ENCODE measurements around the gene IKBKE. TPM values are rescaled to one million over a fixed set of nuclear protein-coding genes. Genes with fewer than 3 reads are reported as not detected.

The IKBKE gene
- total RNA-seq, 5 donors from 2014 or later (not counting 1 experiment from before 2014, with no cell fraction given): 60.7 to 84.7 (median 81.4) TPM

DNA sequence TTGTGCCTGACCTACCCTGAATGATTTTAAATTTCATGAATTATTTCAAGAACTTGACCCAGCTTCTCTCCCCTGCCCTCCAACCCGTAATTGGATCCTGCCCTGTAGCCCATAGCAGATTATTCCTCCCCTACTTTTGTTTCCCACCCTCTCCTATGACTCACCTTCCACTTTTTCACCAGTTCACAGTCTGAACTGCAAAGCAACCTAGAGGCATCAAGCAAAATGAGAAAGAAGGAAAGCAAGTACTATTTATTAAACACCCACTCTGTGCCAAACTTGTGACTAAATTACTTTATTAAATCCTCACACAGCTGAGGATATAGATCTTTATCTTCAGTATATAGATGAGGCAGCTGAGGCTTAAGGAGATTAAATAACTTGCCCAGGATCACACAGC, 20.7 kb upstream of the IKBKE start:
- ATAC-seq (replicated peaks in 1 of 4): no peak
- POLR2A ChIA-PET: no interaction called here
- Histone ChIP-seq H3K4me1 (ENCODE audit: control insufficient read depth in 1 of 2, extremely low read depth in 1 of 2, insufficient read depth in 2 of 2, low read length in 2 of 2) (no peaks in the 10 kb centered on the region), H3K27ac (ENCODE audit: low read length) (no peak overlapping the region), H3K27me3 (replicated peaks in 1 of 2; ENCODE audit: control insufficient read depth in 2 of 2, extremely low read depth in 1 of 2, insufficient read depth in 2 of 2, low read length in 1 of 2) (no peaks in the 10 kb centered on the region), H3K4me3 (ENCODE audit: control insufficient read depth in 1 of 2, extremely low read depth in 1 of 2, low read length in 1 of 2) (no peak overlapping the region), H3K9me3 (no peaks in the 10 kb centered on the region), H3K36me3 (ENCODE audit: control insufficient read depth in 2 of 2, extremely low read depth in 1 of 2, insufficient read depth in 1 of 2, low read length in 1 of 2) (peaks cover 4 to 38% of the 10 kb centered on the region in 2 donors)
- Mint-ChIP-seq H3K27me3 (no peaks in the 10 kb centered on the region), H3K4me1 (no peaks in the 10 kb centered on the region), H3K4me3 (no peak overlapping the region), H3K27ac (no peak overlapping the region), H3K36me3 (peaks cover 46% of the 10 kb centered on the region), H3K9me3 (no peaks in the 10 kb centered on the region)
- CTCF ChIA-PET: no interaction called here
- 90% methylated on average over 1 of the region's 1 CpG for WGBS (ENCODE audit: insufficient coverage)
- no peak for DNase-seq

DNA sequence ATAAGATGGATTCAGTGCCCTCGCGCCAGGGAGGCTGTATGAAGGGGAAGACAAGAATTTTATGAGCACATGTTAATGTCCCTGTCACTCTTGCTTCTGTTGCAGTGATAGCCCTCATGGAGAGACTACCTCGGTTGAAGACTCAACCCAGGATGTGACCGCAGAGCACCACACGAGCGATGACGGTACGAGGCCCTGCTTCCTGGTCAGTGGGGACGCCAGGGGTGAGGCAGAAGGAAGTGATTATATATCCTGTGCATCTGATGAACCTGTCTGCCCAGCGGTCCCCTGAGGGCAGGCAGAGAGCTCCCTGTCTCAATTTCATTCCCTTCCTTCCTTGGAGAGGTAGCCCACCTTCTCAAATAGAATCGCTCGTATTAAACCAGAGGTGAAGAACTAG, 20.0 kb upstream of the IKBKE start:
- H3K9me3 ChIP-seq: no peaks in the 10 kb centered on the region
- Mint-ChIP-seq H3K36me3 (peaks cover 45% of the 10 kb centered on the region), H3K27ac (no peak overlapping the region), H3K4me3 (no peak overlapping the region), H3K4me1 (peaks cover 0 to 3% (median 0%) of the 10 kb centered on the region in 3 donors), H3K27me3 (no peaks in the 10 kb centered on the region), H3K9me3 (no peaks in the 10 kb centered on the region)
- POLR2A ChIA-PET: no interaction called here
- ATAC-seq (replicated peaks in 1 of 4) (no peak), DNase-seq (no peak)
- H3K36me3 ChIP-seq (ENCODE audit: control insufficient read depth in 2 of 2, extremely low read depth in 1 of 2, insufficient read depth in 1 of 2, low read length in 1 of 2): peaks cover 4 to 38% of the 10 kb centered on the region in 2 donors
- H3K4me3 ChIP-seq (ENCODE audit: control insufficient read depth in 1 of 2, extremely low read depth in 1 of 2, low read length in 1 of 2): no peak overlapping the region
- 100% methylated on average over 9 of the region's 12 CpGs for WGBS (ENCODE audit: insufficient coverage)
- CTCF ChIA-PET: interaction anchor here in 1 of 2 donors (0.7 kb wide), 1 partner anchor 56 kb away, joined by 3 read pairs; no protein-coding TSS in a partner anchor
- H3K4me1 ChIP-seq (ENCODE audit: control insufficient read depth in 1 of 2, extremely low read depth in 1 of 2, insufficient read depth in 2 of 2, low read length in 2 of 2): no peaks in the 10 kb centered on the region
- H3K27ac ChIP-seq (ENCODE audit: low read length): no peak overlapping the region
- no peaks in the 10 kb centered on the region for H3K27me3 ChIP-seq (replicated peaks in 1 of 2; ENCODE audit: control insufficient read depth in 2 of 2, extremely low read depth in 1 of 2, insufficient read depth in 2 of 2, low read length in 1 of 2)

GRCh38 chr1:206451134-206451686, 19.1 kb upstream of the IKBKE start:
- Histone ChIP-seq H3K27ac (ENCODE audit: low read length) (no peak overlapping the region), H3K27me3 (replicated peaks in 1 of 2; ENCODE audit: control insufficient read depth in 2 of 2, extremely low read depth in 1 of 2, insufficient read depth in 2 of 2, low read length in 1 of 2) (no peaks in the 10 kb centered on the region), H3K4me1 (ENCODE audit: control insufficient read depth in 1 of 2, extremely low read depth in 1 of 2, insufficient read depth in 2 of 2, low read length in 2 of 2) (no peaks in the 10 kb centered on the region), H3K36me3 (ENCODE audit: control insufficient read depth in 2 of 2, extremely low read depth in 1 of 2, insufficient read depth in 1 of 2, low read length in 1 of 2) (peaks cover 4 to 37% of the 10 kb centered on the region in 2 donors), H3K4me3 (ENCODE audit: control insufficient read depth in 1 of 2, extremely low read depth in 1 of 2, low read length in 1 of 2) (no peak overlapping the region), H3K9me3 (no peaks in the 10 kb centered on the region)
- no peak for ATAC-seq (replicated peaks in 1 of 4)
- 89% methylated on average over 7 of the region's 9 CpGs for WGBS (ENCODE audit: insufficient coverage)
- no peak for DNase-seq
- H3K4me3 Mint-ChIP-seq: no peak overlapping the region
- ChIA-PET POLR2A (no interaction called here), CTCF (interaction anchor here in 1 of 2 donors (0.6 kb wide), 1 partner anchor 10 kb away, joined by 3 read pairs; no protein-coding TSS in a partner anchor)
- H3K27me3 Mint-ChIP-seq: no peaks in the 10 kb centered on the region
- peaks cover 0 to 5% (median 0%) of the 10 kb centered on the region in 3 donors for H3K4me1 Mint-ChIP-seq
- H3K9me3 Mint-ChIP-seq: no peaks in the 10 kb centered on the region
- peaks cover 46% of the 10 kb centered on the region for H3K36me3 Mint-ChIP-seq
- no peak overlapping the region for H3K27ac Mint-ChIP-seq

GRCh38 chr1:206453111-206453510, 17.2 kb upstream of the IKBKE start:
- no peaks in the 10 kb centered on the region for H3K27me3 ChIP-seq (replicated peaks in 1 of 2; ENCODE audit: control insufficient read depth in 2 of 2, extremely low read depth in 1 of 2, insufficient read depth in 2 of 2, low read length in 1 of 2)
- peaks cover 36% of the 10 kb centered on the region for H3K36me3 Mint-ChIP-seq
- peaks cover 4 to 33% of the 10 kb centered on the region in 2 donors for H3K36me3 ChIP-seq (ENCODE audit: control insufficient read depth in 2 of 2, extremely low read depth in 1 of 2, insufficient read depth in 1 of 2, low read length in 1 of 2)
- no peaks in the 10 kb centered on the region for H3K9me3 ChIP-seq
- no peaks in the 10 kb centered on the region for H3K27me3 Mint-ChIP-seq
- ChIA-PET POLR2A (interaction anchor here in 1 of 2 donors (0.5 kb wide), 1 partner anchor 13 kb away, joined by 4 read pairs; no protein-coding TSS in a partner anchor), CTCF (no interaction called here)
- no peaks in the 10 kb centered on the region for H3K9me3 Mint-ChIP-seq
- ATAC-seq (replicated peaks in 1 of 4) (no peak), DNase-seq (no peak)
- no peaks in the 10 kb centered on the region for H3K4me1 ChIP-seq (ENCODE audit: control insufficient read depth in 1 of 2, extremely low read depth in 1 of 2, insufficient read depth in 2 of 2, low read length in 2 of 2)
- no peak overlapping the region for H3K4me3 ChIP-seq (ENCODE audit: control insufficient read depth in 1 of 2, extremely low read depth in 1 of 2, low read length in 1 of 2)
- no peak overlapping the region for H3K27ac ChIP-seq (ENCODE audit: low read length)
- H3K4me3 Mint-ChIP-seq: no peak overlapping the region
- WGBS (ENCODE audit: insufficient coverage): 98% methylated on average over 11 of the region's 13 CpGs
- H3K4me1 Mint-ChIP-seq: peaks cover 2 to 8% (median 5%) of the 10 kb centered on the region in 3 donors
- H3K27ac Mint-ChIP-seq: no peak overlapping the region

- DNase-seq (no peak), ATAC-seq (replicated peaks in 1 of 4) (no peak)
- POLR2A ChIA-PET: no interaction called here
- 100% methylated on average over 1 of the region's 3 CpGs for WGBS (ENCODE audit: insufficient coverage)
- H3K36me3 Mint-ChIP-seq: peaks cover 27% of the 10 kb centered on the region
- no peak overlapping the region for H3K27ac Mint-ChIP-seq
- H3K27me3 Mint-ChIP-seq: no peaks in the 10 kb centered on the region
- H3K4me3 Mint-ChIP-seq: no peak overlapping the region
- Histone ChIP-seq H3K9me3 (no peaks in the 10 kb centered on the region), H3K27me3 (replicated peaks in 1 of 2; ENCODE audit: control insufficient read depth in 2 of 2, extremely low read depth in 1 of 2, insufficient read depth in 2 of 2, low read length in 1 of 2) (no peaks in the 10 kb centered on the region), H3K36me3 (ENCODE audit: control insufficient read depth in 2 of 2, extremely low read depth in 1 of 2, insufficient read depth in 1 of 2, low read length in 1 of 2) (peaks cover 5 to 31% of the 10 kb centered on the region in 2 donors), H3K4me1 (ENCODE audit: control insufficient read depth in 1 of 2, extremely low read depth in 1 of 2, insufficient read depth in 2 of 2, low read length in 2 of 2) (no peaks in the 10 kb centered on the region), H3K4me3 (ENCODE audit: control insufficient read depth in 1 of 2, extremely low read depth in 1 of 2, low read length in 1 of 2) (no peak overlapping the region), H3K27ac (ENCODE audit: low read length) (no peak overlapping the region)
- peaks cover 2 to 8% (median 5%) of the 10 kb centered on the region in 3 donors for H3K4me1 Mint-ChIP-seq
- CTCF ChIA-PET: no interaction called here
- H3K9me3 Mint-ChIP-seq: no peaks in the 10 kb centered on the region
Measured at GRCh38 chr1:206455289-206455665, 15.0 kb upstream of the IKBKE start.

DNA sequence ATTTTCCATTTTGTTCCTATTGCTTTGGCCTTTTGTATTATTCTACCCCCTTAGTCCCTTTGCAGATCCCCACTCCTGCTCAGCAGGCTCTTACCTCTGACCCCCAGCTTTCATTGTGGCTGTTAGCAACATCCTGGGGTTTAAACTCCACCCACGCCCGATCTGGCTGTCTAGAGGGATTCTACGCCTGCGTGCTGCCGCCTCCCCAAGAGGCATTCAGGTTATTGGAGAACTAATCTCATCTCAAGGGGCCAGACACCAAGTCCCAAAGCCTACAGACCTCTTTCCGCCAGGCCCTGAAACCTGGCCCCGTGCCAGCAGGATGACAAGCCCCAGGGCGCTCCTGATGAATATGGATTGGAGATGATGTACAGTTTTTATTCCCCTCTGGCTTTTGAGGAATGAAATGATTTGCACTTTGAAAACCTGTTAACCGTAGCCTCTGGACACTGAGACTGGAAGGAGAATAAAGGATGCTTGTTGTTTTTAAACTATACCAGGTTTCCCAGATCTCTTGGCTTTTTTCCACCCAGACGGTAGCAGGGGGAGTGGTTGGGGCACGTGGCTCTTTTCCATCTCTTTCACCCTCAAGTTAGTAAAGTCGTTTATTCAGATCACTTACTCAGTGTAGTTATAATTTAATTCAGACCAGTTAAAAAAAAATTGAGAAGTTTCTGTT, 14.5 kb upstream of the IKBKE start:
- peaks cover 24% of the 10 kb centered on the region for H3K36me3 Mint-ChIP-seq
- no peak overlapping the region for H3K4me3 ChIP-seq (ENCODE audit: control insufficient read depth in 1 of 2, extremely low read depth in 1 of 2, low read length in 1 of 2)
- H3K36me3 ChIP-seq (ENCODE audit: control insufficient read depth in 2 of 2, extremely low read depth in 1 of 2, insufficient read depth in 1 of 2, low read length in 1 of 2): peaks cover 2 to 26% of the 10 kb centered on the region in 2 donors
- H3K4me1 Mint-ChIP-seq: peaks cover 2 to 8% (median 5%) of the 10 kb centered on the region in 3 donors
- ATAC-seq (replicated peaks in 1 of 4) (no peak), DNase-seq (no peak)
- H3K27ac Mint-ChIP-seq: no peak overlapping the region
- H3K4me3 Mint-ChIP-seq: no peak overlapping the region
- H3K4me1 ChIP-seq (ENCODE audit: control insufficient read depth in 1 of 2, extremely low read depth in 1 of 2, insufficient read depth in 2 of 2, low read length in 2 of 2): no peaks in the 10 kb centered on the region
- H3K27ac ChIP-seq (ENCODE audit: low read length): no peak overlapping the region
- H3K9me3 ChIP-seq: no peaks in the 10 kb centered on the region
- WGBS (ENCODE audit: insufficient coverage): 95% methylated on average over 7 of the region's 12 CpGs
- no peaks in the 10 kb centered on the region for H3K9me3 Mint-ChIP-seq
- ChIA-PET POLR2A (no interaction called here), CTCF (no interaction called here)
- no peaks in the 10 kb centered on the region for H3K27me3 Mint-ChIP-seq
- H3K27me3 ChIP-seq (replicated peaks in 1 of 2; ENCODE audit: control insufficient read depth in 2 of 2, extremely low read depth in 1 of 2, insufficient read depth in 2 of 2, low read length in 1 of 2): no peaks in the 10 kb centered on the region

Data from T-cell (primary cell).